Measurements from ENCODE around the gene FBRSL1. TPM values are rescaled to one million over a fixed set of nuclear protein-coding genes. Genes with fewer than 3 reads are reported as not detected.

The FBRSL1 gene
- total and polyA plus RNA-seq, 12 donors = 28.1 to 90.6 (median 47.0) TPM

- Histone ChIP-seq H3K9me3 (no peaks in the 10 kb centered on the region), H3K27ac (no peak overlapping the region), H3K27me3 (no peaks in the 10 kb centered on the region), H3K36me3 (no peaks in the 10 kb centered on the region), H3K4me1 (peaks cover 69 to 98% (median 96%) of the 10 kb centered on the region in 9 donors), H3K4me3 (no peak overlapping the region)
- intact Hi-C loops (cut with DNase I) = no loop called here
- DNase-seq (no peak), ATAC-seq (peak in 1 of 8 donors; percentile 16)
- TF ChIP-seq CTCF (IDR thresholded peaks at IDR 0.05) = no peak
- WGBS, 2 donors = 74 to 77% methylated on average over 27 of the region's 27 CpGs
Measured at GRCh38 chr12:132501204-132501940, 11.4 kb downstream of the FBRSL1 start.

- ATAC-seq = no peak
- Histone ChIP-seq H3K9me3 (no peaks in the 10 kb centered on the region), H3K4me3 (no peak overlapping the region), H3K27ac (no peak overlapping the region), H3K36me3 (no peaks in the 10 kb centered on the region), H3K4me1 (peaks cover 74 to 99% (median 94%) of the 10 kb centered on the region in 9 donors), H3K27me3 (no peaks in the 10 kb centered on the region)
- DNase-seq = no peak
- intact Hi-C loops (cut with DNase I) = no loop called here
- TF ChIP-seq CTCF (IDR thresholded peaks at IDR 0.05) = no peak
- 75 to 76% methylated on average over 18 to 24 of the region's 24 CpGs for WGBS, 2 donors
Measured at GRCh38 chr12:132502149-132502881, 12.4 kb downstream of the FBRSL1 start.

GRCh38 chr12:132502882-132503193 lies 12.9 kb downstream of the FBRSL1 start:
- DNase-seq (no peak), ATAC-seq (no peak)
- intact Hi-C loops (cut with DNase I) = no loop called here
- Histone ChIP-seq H3K4me1 (peaks cover 74 to 98% (median 92%) of the 10 kb centered on the region in 9 donors), H3K27ac (peak overlapping the region in 2 of 10 donors; percentile 26 to 53), H3K36me3 (no peaks in the 10 kb centered on the region), H3K27me3 (no peaks in the 10 kb centered on the region), H3K4me3 (no peak overlapping the region), H3K9me3 (no peaks in the 10 kb centered on the region)
- 72 to 75% methylated on average over 8 of the region's 8 CpGs for WGBS, 2 donors
- no peak for TF ChIP-seq CTCF (IDR thresholded peaks at IDR 0.05)

GRCh38 chr12:132503618-132504204 lies 13.8 kb downstream of the FBRSL1 start:
- H3K27me3 ChIP-seq = no peaks in the 10 kb centered on the region
- H3K4me1 ChIP-seq = peaks cover 66 to 89% (median 84%) of the 10 kb centered on the region in 9 donors
- H3K4me3 ChIP-seq = no peak overlapping the region
- peaks cover 0 to 8% (median 6%) of the 10 kb centered on the region in 9 donors for H3K36me3 ChIP-seq
- WGBS, 2 donors = 61 to 63% methylated on average over 5 of the region's 5 CpGs
- H3K27ac ChIP-seq = peak overlapping the region in 2 of 10 donors; percentile 45 to 53
- intact Hi-C loops (cut with DNase I) = no loop called here
- ATAC-seq (no peak), DNase-seq (no peak)
- no peak for TF ChIP-seq CTCF (IDR thresholded peaks at IDR 0.05)
- no peaks in the 10 kb centered on the region for H3K9me3 ChIP-seq
